Hindlimb muscle (tissue), 1 donor: ENCODE measurements around the gene CADPS2. TPM values are rescaled to one million over a fixed set of nuclear protein-coding genes. Genes with fewer than 3 reads are reported as not detected.

Experiments used
- DNase-seq: peaks from one replicate; pipeline ENCODE4 v3.0.0-alpha.2; 2013
- polyA plus RNA-seq: library from polyadenylated mRNA; unstranded; fragments of 120-200 nt; gene quantifications from one replicate; pipeline ENCODE4 v1.2.1, GENCODE V29; 2013; ENCODE audit not compliant: insufficient read length

The CADPS2 gene
- polyA plus RNA-seq, 1 donor, result 6.0 TPM

DNA sequence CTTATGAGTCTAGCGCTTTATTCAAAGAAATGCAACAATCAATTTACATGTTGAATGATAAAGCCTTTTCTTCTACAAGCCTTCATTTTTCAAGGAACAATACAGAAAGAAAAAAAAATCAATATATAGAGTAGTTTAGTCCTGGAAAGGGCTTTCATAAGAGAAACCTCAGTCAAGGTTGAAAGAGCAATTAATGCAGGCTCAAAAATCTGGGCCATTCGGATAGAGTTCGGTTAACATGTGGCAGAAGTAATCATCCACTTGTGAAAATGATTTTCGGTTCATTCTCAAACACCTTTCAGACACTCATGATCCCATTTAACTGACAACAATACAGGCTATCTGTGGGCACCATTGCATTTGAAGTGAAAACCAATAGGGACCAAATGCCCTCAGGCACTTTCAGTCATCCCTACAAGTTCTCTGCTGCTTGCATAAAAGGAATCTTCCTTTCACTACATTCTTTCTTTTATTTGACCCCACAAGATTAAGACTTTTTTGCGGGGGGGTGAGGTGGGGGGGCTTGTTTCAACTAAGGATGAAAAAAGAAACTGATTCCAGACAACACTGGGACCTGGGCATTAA, 365.2 kb downstream of the CADPS2 start:
- no peak for DNase-seq

DNA sequence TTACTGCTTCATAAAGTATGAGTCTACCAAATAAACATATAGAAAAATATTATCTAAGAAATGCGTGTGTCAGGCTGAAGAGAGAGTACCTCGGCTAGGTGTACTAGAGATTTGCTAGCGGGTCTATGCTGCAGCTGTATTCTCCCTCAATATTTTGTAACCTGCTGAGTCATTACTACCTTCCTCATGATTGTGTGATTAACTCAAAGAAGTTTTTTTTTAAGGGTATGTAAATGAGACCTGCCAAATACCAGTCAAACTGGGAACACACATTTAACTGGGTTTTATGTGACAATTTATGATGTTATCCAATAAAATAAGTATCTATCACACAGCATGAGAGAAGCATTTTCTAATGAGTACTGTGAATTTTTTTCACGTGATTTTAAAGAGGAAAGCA, 367.8 kb downstream of the CADPS2 start:
- no peak for DNase-seq

DNA sequence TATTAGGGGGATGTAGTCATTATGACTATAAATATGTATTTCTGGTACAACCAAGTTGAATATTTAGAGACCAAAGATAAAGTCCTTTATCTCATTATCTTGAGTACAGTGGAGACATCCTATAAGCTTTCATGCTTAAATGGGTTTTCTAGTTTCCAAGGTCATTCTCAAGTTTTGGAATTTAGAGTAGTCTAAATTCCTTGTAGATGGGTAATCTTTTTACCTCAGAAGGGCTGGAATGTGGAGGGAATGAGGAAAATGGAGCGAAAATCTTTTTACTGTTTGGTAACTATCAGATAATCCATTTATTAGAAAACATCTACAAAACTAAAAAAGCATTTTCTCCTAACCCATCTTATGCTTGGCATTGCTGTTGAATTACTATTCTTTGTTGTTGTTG, 368.7 kb downstream of the CADPS2 start:
- no peak for DNase-seq

DNA sequence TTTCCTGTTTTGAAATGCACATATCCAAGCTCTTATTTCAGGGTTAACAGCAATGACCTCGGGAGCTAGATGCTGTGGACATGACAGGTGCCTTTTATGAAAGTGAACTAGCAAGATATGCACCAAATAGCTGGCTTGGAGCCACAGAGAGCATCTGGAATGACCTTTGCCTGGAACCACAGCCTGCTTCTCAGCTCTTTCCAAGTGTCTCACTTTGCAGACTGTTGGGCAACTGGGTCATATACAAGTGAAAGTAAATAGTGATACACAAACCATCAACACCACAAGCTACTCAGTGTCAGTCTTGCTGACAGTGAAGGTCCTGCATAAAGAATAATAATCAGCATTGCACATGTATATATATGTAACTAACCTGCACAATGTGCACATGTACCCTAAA, 370.9 kb downstream of the CADPS2 start:
- no peak for DNase-seq

- no peak for DNase-seq
Measured at GRCh38 chr7:122511268-122511667, 375.0 kb downstream of the CADPS2 start.

DNA sequence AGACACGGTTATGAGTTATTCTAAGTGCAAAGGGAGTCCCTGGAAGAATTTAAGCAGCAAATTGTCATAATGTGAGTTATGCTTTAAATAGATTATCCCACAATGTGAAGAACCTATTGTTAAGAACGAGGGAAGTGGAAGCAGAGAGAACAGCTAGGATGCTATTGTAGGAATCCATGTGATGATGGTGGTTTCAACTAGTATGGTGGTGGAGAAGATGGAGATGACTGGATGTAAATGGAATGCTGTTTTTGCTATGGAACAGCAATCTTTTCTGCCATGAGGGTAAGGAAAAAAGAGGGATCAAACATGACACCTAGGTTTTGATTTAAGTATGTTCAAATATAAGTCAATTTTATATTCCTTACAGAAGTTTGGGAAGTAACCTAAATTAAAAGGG, 378.7 kb downstream of the CADPS2 start:
- no peak for DNase-seq

DNA sequence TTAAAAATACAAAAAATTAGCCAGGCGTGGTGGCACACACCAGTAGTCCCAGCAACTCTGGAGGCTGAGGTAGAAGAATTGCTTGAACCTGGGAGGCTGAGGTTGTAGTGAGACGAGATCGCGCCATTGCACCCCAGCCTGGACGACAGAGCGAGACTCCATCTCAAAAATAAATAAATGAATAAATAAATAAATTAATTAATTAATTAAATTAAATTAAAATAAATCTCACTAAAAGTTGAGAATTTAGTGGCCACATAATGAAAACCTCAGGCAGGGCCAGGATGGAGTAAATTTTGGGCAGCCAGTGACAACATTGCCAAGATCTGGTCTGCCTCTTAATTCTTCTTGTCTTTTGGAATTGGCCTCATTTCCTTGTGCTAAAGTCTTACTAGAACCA, 394.3 kb downstream of the CADPS2 start:
- DNase-seq, result no peak

- DNase-seq, result no peak
Measured at GRCh38 chr7:122488241-122488640, 398.0 kb downstream of the CADPS2 start.

DNA sequence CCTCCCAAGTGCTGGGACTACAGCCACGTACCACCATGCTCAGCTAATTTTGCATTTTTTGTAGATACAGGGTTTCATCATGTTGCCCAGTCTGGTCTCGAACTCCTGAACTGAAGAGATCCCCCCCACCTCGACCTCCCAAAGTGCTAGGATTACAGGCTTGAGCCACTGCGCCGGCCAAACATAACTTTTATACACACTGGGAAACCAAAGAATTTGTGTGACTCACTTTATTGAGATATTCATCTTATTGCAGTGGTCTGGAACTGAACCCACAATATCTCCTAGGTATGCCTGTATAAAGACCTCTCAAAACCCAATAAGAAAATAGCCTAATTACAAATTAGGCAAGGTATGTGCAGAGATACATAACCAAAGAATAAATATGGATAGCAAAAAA, 399.1 kb downstream of the CADPS2 start:
- no peak for DNase-seq

DNA sequence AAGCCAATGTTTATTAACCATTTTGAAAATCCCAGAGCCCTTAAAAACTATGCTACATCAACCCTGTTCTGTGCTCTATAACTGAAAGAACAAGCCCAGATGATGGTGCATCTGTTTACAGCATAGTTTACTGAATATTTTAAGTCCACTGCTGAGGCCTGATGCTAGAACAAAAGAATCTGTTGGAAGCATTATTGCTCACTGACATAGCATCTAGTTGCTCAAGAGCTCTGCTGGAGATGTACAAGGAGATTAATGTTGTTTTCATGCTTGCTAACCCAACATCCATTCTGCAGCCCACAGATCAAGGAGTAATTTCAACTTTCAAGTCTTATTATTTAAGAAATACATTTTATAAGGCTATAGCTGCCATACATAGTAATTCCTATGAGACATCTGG, 400.4 kb downstream of the CADPS2 start:
- DNase-seq, result no peak

- DNase-seq, result no peak
Measured at GRCh38 chr7:122482212-122482611, 404.0 kb downstream of the CADPS2 start.

GRCh38 chr7:122470859-122471258, 415.4 kb downstream of the CADPS2 start:
- DNase-seq, result no peak

DNA sequence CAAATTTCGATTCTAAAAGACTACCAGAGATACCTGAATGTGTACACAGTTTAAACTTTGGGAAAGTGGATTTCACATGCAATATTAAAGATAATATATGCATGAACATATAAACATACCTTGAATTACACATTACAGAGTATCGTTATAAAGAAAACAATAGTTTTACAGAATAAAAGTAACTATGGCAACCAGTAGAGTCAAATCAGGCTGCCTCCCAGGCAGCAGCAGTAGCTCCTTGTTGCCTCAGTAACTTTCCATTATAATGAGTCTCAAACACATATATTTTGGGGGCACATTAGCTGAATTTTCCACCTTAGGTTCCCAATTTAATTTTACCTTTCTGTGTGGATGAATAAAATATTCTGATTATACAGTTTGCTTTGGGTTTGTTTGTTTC, 417.3 kb downstream of the CADPS2 start:
- no peak for DNase-seq

GRCh38 chr7:122467661-122468449, 418.4 kb downstream of the CADPS2 start:
- no peak for DNase-seq

GRCh38 chr7:122465296-122465695, 421.0 kb downstream of the CADPS2 start:
- no peak for DNase-seq

- no peak for DNase-seq
Measured at GRCh38 chr7:122463631-122464030, 422.6 kb downstream of the CADPS2 start.

- no peak for DNase-seq
Measured at GRCh38 chr7:122460936-122461335, 425.3 kb downstream of the CADPS2 start.

DNA sequence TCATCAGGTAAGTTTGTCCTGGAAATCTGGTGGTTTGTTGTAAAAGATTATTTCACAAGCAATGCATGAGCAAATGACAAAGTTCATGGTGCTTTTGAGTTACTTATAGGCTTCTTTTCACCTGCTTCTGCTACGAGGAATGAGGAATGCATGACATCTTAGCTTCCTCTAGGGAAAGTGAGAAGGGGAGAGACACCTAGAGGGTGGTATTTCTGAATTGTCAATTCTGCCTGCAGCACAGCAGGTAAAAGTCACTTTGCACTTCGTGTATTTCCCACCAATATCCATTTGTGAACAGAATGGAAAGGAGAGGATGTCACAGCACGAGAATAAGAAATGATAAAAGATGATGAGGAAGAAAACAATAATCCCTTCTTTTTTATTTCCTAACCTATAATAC, 428.3 kb downstream of the CADPS2 start:
- no peak for DNase-seq

DNA sequence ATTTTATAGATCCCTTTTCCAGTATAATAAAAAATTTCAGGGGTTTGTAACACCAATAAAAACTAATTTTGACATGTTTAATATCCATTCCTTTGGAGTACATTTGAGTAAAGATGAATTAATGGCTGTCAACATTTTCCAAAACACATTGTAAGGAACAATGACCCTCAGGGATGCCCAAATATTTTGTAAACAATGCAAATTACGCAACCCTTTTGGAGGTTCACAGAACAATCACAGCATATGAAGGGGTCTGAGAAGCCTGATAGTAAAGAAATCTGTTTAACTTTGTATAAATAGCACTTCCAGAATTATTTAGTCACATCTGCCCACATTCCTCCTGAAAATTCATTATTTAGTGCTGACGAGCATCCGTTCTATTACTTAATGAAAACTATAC, 428.9 kb downstream of the CADPS2 start:
- DNase-seq, result no peak

DNA sequence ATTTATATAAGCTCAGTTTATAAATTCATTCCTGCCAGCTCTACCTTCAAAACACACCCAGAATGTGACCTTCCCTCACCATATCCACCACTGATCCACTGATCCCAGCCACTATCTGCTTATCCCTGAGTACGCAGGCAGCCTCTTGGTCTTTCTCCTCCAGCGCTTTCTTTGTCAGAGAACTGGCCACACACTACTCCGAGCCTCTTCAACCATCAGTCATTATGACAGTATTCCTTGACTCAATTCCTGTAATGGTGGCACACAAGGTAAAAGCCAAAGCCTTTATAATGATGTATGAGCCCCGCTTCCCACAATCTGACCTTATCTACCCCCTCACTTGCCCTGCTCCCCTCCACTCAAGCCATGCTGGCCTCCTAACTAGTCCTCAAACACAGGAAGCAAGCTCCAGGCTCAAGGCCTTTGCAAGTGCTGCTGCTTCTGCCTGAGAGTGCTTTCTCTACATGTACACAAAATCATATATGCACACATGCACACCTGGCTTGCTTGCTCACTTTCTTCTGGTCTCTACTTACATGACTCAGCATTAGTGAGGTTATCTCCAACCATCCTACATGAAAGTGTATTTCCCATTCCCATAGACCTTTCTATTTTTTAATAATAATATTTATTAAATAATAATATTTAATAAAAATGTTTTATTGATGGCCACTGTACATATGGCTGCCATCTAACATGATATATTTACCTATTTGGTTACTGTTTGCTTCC, 431.3 kb downstream of the CADPS2 start:
- DNase-seq, result no peak

- no peak for DNase-seq
Measured at GRCh38 chr7:122453432-122453831, 432.8 kb downstream of the CADPS2 start.

DNA sequence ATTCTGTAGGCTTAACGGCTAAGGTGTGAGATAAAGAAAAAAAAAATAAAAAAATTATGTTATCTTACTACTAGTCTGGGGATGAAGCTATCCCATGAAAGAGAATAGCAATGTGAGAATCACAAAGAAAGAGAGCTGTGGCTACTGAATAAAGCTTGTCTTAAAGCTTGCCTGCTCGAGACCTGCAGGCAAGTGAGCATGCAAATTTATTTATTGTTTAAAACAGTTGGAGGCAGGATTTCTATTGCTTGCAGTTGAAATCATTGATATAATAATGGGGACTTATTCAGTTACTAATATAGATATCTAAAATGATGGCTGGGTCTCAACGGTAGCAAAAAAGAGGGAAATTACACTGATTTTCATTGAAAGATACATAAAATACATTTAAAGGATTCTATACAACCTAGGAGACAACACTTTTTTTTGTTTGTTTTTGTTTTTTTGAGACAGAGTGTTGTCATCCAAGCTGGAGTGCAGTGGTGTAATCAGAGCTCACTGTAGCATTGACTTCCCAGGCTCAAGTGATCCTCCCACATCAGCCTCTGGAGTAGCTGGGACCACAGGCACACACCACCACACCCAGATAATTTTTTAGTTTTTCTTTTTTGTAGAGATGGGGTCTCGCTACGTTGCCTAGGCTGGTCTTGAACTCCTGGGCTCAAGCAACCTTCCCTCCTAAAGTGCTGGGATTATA, 437.2 kb downstream of the CADPS2 start:
- DNase-seq, result no peak

DNA sequence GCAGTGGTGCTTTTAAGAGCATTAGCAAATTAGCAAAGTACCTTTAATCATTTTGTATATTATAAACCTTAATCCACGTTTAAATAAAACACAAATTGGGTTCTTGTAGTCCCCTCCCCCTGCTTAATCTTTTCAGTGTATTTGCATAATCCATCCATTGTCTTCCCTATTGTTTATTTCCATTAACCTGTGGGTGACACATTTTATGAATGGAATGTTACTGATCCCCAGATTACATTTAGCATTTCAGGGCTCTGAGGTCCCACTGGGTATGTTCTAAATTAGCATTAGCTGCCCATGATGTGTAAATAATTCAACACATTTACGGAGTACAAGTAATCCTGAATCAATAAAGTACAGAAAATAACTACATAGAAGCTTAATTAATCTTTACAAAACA, 443.3 kb downstream of the CADPS2 start:
- no peak for DNase-seq
